ENCODE measurements around the gene SEC24C.
"Not testable (repeated sequence)": the region's sequence is repeated elsewhere in the genome, so short reads cannot be mapped to it uniquely, and the experiment has no call there.

SEC24C gene

DNA sequence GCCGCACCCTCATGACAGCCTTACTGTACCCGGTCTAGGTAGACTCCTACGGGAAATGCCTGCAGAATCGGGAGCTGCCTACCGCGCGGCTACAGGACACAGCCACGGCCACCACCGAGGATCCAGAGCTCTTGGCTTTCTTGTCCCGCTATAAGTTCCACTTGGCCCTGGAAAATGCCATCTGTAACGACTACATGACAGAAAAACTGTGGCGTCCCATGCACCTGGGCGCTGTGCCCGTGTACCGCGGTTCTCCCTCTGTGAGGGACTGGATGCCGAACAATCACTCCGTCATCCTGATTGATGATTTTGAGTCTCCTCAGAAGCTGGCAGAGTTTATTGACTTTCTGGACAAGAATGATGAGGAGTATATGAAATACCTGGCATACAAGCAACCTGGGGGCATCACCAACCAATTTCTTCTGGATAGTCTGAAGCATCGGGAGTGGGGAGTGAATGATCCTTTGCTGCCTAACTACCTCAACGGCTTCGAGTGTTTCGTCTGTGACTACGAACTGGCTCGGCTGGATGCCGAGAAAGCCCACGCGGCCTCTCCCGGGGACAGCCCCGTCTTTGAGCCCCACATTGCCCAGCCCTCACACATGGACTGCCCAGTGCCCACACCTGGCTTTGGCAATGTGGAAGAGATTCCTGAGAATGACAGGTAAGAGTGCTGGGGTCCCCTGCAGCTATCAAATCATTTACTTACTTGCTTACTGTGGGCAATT, 29.1 kb downstream of the SEC24C start:
- no peak for FAIRE-seq

DNA sequence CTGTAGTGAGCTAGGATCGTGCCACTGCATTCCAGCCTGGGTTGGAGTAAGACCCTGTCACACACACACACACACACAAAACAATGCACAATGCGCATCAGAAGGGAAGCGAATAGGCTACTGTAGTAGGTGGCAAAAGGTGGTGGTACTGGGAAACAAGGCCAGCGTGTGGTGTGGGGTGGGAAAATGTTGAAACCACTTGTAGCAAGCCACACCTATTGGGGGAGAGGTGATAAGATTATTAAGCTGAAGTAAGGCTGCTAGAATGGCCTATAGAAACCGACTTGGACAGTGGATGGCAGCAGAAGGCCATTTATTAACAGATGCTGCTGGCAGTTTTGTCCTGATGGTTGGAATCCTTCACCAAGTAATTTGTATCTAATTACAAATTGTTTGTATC, 30.5 kb downstream of the SEC24C start:
- peak; percentile 28 for FAIRE-seq

DNA sequence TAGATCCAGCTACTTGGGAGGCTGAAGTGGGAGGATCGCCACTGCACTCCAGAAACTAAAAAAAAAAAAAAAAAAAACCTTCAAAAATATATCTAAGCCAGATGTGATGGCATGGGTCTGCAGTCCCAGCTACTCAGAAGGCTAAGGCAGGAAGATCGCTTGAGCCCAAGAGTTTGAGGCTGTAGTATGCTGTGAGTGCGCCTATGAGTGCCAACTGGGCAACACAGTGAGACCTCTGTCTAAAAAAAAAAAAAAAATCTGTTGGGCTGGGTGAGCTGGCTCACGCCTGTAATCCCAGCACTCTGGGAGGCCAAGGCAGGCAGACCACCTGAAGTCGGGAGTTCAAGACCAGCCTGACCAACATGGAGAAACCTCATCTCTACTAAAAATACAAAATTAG, 34.8 kb downstream of the SEC24C start:
- no peak for FAIRE-seq

DNA sequence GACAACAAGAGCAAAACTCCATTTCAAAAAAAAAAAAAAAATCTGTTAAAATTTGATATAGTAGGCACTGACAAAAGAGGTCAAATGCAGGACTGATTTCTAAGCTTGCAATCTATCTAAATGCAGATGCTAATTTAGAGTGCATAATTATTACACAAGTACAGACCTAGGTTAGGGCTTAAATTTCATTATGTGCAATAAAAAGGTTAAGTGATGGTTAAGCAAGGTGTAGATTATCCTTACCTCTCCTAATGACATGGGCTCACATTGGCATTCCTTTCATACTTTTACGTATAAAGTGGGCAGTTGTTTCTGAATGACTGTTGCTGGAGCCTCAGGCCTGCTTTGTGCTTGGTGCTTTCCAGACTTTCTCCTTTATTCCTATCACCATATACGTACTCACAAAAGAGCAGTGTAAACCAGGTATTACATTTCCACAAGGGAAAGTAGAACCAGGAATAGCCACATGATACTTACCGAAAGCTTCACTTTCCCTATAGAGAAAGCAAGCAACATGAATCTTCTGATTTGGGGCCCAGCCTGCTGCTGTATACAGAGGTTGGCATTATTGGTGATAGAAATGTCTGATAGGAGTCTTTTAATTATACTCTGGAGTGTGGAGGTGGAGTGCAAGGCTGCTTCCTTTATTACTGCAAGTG, 35.5 kb downstream of the SEC24C start:
- FAIRE-seq = no peak

DNA sequence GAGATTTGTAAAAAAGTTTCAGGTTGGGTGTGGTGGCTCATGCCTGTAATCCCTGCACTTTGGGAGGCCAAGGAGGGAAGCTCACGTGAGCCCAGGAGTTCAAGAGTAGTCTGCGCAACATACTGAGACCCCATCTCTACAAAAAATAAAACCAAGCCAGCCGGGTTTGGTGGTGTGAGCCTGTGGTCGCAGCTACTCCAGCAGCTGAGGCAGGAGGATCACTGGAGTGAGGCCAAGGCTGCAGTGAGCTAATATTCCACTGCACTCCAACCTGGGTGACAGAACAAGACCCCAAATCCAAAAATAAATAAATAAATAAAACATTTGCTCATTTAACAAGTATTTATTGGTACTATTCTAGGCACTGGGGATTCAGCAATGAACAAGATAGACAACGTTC, 36.1 kb downstream of the SEC24C start:
- FAIRE-seq = no peak

DNA sequence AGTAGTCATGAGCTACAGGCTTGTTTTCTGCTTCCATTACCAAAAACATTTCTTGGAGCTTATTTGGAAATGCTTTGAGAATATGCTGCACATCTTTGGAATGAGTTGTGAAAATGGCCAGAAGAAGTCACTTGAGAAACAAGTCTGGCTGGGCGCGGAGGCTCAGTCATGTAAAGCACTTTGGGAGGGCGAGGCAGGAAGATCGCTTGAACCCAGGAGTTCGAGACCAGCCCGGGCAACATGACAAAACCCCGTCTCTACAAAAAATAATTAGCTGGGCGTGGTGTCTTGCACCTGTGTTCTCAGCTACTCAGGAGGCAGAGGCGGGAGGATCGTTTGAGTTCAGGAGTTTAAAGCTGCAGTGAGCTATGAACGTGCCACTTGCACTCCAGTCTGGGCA, 36.8 kb downstream of the SEC24C start:
- FAIRE-seq = no peak

DNA sequence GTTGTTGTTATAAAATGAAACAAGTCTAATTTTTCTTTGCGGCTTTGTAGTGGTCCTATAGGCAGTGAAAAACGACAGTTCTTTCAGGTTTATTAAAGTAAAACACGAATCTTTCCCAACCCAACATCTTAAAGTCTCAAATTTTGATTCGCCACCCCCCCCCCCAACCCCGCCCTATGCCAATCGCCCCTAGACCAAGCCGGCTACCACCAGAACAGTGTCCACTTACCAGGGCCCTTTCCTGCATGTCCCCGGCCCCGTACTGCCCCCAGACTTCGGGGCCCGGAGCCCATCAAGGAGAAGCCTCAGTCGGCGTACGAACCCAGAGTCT, 37.3 kb downstream of the SEC24C start:
- no peak for FAIRE-seq

DNA sequence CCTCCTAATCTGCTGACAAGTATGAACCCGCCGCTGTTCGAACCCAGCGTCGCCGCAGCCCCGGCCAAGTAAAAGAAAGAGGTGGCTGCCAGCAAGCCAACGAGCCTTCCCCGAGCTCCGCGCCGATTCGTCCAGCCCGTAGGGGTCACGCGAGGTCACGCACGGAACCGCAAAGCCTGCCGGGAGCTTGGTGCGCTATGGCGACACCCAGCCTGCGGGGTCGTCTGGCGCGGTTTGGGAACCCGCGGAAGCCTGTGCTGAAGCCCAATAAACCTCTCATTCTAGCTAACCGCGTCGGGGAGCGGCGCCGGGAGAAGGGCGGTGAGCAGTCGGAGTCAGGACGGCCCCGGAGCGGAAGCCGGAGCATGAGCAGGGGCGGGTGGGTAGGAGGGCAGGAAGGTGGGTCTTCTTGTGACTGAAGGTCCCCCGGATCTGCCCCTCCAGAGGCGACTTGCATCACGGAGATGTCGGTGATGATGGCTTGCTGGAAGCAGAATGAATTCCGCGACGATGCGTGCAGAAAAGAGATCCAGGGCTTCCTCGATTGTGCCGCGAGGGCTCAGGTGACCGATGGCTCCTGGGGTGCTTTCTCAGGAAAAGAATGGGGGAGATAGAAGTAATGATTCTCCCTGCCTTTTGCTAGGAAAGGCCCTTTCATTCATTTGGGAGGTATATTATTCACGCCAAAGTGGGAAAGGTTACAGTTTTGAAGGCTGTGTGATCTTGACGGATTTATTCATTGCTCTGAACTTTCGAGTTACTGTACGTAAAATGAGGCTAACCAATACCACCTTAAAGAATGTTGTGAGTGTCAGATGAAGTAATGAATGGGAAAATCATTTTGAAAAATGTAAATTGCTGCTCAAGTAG, 37.9 kb downstream of the SEC24C start, which contains the start of gene CHCHD1:
TSS of gene CHCHD1 (plus strand) at position 170 of the 870 bp plus-strand sequence. CDS start at position 198, 28 bp downstream.
- peak; percentile 83 for FAIRE-seq

DNA sequence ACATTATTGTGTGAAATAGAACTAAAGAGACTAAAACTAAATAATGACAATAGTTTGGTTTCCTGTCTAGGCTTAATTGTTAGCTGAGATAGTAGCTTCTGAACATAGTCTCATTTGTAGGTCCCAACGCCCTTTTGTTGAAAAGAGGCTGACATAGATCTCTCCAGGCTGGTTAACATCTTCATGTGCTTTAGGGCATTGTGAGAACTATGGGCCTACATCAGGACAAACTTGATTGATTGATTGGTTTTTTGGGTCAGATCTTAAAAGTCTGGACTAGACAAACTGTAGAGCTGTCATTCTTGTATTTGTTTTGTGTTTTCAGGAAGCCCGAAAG, 38.5 kb downstream of the SEC24C start:
- FAIRE-seq = no peak

DNA sequence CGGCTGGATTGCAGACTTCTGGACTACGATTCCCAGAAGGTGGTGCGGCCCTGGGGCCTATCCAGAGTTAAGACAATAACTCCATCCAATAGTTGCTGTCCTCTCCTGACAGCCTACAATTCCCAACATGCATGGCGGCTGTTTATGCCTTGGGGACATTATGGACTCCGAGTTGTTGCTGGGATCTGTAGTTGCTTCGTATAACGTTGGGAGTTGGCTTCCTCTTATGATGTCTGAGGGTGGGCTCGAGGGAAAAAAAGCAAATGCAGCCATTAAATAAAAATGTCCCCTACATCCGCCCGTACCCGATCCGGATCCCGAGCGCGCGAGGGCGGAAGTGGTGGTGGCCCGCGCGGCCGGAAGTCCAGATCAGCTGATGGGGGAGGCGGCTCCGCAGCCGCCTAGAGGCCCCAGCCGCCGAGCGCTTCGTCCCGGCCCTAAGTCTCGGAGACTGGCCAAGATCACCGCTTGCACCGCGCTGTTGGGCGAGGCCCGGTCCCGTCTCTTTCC, 41.1 kb downstream of the SEC24C start, which contains the start of gene ZSWIM8:
TSS of gene ZSWIM8 (plus strand) at position 396 of the 510 bp plus-strand sequence. CDS start 273 bp downstream, outside the sequence.
- FAIRE-seq = peak; percentile 97

DNA sequence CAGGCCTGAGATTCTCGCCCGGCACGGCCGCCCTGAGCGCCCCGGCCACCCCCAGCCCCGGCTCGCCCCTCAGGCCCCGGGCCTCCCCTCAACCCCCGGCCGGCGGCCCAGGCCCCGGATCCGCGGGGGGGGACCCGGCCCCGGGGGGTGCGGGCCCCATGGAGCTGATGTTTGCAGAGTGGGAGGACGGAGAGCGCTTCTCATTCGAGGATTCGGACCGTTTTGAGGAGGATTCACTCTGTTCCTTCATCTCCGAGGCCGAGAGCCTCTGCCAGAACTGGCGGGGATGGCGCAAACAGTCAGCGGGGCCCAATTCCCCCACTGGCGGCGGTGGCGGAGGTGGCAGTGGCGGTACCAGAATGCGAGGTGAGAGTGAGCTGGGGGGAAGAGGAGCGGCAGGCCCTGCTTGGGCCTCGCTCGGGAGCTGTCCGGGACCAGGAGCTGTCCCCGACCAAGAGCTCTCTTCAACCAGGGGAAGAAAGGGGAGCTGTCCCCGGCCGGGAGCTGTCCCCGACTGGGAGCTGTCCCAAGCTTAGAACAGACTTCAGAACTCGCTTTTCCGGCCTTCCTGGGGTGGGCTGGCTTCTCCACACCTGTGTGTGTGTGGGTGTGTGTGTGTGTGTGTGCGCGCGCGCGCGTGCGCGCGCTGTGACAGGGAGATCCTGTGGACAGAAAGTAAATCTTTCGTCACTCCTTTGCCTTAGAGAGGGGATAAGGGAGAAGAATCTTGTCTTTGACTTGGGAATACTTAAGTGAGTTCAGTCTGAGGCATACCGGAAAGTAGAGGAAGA, 41.7 kb downstream of the SEC24C start:
- no peak for FAIRE-seq

DNA sequence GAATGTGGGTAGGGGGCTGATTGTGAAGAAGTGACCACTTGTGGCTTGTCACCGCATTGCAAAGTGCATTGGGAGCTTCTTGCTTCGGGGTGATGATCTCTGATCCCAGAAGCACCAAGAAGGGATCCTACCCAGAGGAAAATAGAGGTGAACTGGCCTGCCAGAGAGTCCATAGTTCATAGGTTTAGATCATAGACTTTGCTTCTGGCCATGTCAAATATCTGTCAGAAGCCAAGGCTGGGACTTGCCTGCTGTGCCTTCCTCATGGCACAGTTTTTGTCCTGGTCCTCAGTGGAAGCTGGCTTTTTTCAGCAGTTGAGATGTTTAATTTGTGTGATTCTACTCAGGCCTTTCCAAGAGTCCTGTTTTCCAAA, 42.3 kb downstream of the SEC24C start:
- FAIRE-seq = no peak

DNA sequence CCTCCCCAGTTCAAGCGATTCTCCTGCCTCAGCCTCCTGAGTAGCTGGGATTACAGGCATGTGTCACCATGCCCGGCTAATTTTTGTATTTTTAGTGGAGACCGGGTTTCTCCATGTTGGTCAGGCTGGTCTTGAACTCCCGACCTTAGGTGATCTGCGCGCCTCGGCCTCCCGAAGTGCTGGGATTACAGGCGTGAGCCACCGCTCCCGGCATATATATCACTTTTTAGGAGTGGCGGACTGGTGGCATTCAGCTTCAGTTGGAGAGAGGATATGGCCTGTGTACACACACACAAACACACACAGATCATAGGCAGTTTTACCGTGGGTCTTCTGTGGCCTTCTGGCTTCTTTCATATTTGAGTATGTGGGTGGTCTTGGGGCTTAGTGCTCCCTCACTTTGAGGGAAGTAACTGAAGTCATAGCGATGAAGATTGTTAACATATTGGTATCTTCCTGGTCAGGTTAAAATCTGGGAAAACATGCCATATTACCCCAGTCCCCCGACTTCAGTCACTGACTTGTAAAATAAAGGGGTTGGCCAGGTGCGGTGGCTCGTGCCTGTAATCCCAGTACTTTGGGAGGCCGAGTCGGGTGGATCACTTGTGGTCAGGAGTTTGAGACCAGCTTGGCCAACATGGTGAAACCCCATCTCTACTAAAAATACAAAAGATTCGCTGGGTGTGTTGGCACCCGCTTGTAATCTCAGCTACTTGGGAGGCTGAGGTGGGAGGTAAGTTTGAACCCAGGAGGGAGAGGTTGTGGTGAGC, 43.0 kb downstream of the SEC24C start:
- not testable (repeated sequence) for FAIRE-seq

DNA sequence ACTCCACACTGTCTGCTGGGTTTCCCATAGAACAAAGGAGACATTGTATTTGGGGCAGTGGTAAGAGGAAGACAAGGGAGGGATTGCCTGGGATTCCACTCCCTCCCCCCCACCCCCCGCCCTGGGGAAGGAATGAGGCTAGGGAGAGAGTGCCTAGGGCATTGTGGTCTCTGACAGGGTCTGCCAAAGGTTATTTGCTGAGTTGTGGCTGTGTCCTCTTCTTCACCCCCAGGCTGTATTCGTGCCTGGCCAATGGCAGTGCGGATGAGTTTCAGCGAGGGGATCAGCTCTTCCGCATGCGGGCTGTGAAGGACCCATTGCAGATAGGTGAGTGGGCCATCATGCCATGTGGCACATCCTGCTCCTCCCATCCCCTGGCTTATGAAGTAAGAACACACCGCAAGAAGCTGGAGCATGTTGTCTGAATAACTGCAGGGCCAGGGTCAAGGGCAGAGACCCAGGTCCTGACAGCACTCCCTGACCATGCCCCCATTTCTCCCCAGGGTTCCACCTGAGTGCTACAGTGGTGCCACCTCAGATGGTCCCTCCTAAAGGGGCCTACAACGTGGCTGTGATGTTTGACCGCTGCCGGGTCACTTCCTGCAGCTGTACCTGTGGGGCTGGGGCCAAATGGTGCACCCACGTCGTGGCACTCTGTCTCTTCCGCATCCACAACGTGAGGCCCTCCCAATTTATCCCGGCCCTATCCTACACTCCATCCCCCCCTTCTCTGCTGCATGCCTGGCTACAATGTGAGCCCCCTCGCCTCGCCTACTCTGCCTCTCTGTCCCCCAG, 44.9 kb downstream of the SEC24C start:
- no peak for FAIRE-seq

DNA sequence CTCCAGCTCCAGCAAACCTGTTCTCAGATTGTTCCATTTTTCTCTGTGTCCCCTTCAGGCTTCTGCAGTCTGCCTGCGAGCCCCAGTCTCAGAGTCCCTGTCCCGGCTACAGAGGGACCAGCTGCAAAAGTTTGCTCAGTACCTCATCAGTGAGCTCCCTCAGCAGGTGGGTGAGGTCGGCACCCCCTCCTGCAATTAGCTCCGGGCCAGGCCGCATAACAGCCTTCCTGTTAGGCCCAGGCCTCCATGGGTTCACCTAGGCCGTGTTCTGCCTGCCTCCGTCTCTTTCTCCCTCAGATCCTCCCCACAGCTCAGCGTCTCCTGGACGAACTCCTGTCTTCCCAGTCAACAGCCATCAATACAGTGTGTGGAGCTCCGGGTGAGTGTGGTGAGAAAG, 45.5 kb downstream of the SEC24C start:
- FAIRE-seq = no peak

DNA sequence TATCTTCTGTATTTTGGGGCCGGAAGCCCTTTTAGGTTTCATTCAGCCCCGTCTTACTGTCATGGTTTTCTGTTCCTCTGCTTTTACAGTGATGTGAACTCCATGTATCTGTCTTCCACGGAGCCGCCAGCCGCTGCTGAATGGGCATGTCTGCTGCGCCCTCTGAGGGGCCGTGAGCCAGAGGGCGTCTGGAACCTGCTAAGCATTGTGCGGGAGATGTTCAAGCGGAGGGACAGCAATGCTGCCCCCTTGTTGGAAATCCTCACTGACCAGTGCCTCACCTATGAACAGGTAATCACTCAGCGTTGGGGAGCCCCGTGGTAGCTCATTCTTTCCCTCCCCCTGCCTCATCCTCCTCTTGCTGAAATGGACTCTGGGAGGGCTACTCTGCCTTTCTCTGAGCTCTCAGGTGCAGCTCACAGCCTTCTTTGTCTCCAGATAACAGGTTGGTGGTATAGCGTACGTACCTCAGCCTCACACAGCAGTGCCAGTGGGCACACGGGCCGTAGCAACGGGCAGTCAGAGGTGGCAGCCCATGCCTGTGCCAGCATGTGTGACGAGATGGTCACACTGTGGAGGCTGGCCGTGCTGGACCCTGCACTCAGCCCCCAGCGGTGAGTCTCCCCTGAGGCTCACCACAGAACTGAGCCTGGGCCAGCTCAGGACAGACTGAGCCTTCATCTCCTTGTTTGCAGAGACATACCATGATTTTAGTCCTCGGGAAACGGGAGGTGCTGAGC, 46.9 kb downstream of the SEC24C start:
- FAIRE-seq = no peak

DNA sequence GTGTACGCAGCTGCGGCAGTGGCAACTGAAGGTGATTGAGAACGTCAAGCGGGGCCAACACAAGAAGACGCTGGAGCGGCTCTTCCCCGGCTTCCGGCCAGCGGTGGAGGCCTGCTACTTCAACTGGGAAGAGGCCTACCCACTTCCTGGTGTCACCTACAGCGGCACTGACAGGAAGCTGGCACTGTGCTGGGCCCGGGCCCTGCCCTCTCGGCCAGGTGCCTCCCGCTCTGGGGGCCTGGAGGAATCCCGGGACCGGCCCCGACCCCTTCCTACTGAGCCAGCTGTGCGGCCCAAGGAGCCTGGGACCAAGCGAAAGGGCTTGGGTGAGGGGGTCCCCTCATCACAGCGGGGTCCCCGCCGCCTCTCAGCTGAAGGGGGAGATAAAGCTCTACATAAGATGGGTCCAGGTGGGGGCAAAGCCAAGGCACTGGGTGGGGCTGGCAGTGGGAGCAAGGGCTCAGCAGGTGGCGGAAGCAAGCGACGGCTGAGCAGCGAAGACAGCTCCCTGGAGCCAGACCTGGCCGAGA, 47.8 kb downstream of the SEC24C start:
- no peak for FAIRE-seq

DNA sequence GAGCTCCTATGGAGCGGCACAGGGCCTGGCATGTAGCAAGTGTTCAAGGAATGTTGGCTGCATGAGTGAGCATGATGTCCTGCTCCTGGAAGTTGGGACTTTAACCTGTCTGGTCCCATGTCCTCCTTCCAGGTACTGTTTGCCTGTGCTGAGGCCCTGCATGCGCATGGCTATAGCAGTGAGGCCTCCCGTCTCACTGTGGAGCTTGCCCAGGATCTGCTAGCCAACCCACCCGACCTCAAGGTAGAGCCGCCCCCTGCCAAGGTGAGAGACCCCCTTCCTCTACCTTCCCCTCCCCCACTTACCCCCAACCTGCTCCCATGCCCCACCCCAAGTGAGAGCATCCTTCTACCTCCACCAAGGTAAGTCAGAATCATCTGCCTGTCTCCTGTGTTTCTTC, 49.3 kb downstream of the SEC24C start:
- no peak for FAIRE-seq

DNA sequence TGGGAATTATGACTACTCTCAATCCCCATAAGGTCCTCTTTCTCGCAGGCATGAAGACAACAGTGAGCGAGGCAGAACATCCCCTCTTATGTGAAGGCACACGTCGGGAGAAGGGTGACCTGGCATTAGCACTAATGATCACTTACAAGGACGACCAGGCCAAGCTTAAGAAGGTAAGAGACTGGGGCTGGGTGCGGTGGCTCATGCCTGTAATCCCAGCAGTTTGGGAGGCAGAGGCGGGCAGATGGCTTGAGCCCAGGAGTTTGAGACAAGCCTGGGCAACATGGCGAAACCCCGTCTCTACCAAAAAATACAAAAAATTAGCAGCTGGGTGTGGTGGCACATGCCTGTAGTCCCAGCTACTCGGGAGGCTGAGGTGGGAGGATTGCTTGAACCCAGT, 51.3 kb downstream of the SEC24C start:
- not testable (repeated sequence) for FAIRE-seq

DNA sequence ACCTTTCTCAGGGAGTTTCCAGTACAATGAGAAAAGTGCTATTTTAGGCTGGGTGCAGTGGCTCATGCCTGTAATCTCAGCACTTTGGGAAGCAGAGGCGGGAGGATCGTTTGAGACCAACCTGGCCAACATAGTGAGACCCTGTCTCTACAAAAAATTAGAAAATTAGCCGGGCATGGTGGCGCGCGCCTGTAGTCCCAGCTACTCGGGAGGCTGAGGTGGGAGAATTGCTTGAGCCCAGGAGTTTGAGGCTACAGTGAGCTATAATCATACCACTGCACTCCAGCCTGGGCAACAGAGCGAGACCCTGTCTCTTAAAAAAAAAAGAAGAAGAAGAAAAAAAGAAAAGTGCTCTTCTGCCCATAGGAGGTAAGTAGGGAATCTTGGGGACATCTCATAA, 51.9 kb downstream of the SEC24C start:
- not testable (repeated sequence) for FAIRE-seq
